Measurements from ENCODE around the gene HSPA12B. TPM values are rescaled to one million over a fixed set of nuclear protein-coding genes. Genes with fewer than 3 reads are reported as not detected.

Gene HSPA12B
- total and polyA plus RNA-seq, 8 donors = 0.55 to 6.0 (median 1.7) TPM

DNA sequence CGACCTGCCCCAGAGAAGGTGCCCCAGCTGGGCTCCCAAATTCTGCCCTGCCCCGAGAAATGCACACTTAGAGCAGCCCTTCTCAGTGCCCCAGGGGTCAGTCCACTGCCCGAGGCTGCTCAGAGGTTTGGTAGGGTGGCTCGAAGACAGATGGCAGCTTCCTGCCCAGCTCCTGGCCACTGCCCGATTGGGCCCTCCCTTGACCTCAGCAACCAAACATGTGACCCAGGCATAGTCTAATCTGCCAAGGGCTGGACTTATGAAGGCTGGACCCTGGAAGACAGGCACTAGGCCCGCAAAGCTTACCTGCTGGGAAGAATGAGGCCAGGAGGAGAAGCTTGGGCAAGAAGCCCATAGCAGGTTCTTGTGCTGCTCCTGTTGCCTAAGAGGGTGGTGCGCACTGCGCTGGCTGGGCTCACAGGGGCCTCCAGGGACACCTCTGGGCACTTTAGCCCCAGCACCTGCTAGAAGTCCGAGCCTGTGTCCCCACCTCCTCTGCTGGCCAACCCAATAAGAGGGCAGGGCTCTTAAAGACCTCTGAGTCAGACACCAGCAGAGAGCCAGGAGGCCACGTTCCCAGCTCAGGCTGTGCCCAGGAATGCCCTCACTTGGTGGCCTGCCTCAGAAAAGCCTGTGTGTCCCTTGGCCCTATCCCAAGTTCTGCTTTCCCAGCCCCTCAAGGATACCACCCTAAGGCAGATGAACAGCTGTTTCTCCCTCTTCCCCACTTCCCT is 25.5 kb upstream of the HSPA12B start:
- TF ChIP-seq CTCF (IDR thresholded peaks at IDR 0.05) = no peak
- Histone ChIP-seq H3K27ac (no peak overlapping the region), H3K9me3 (no peaks in the 10 kb centered on the region), H3K4me3 (no peak overlapping the region), H3K36me3 (no peaks in the 10 kb centered on the region), H3K4me1 (no peaks in the 10 kb centered on the region), H3K27me3 (no peaks in the 10 kb centered on the region)
- DNase-seq = no peak
- FAIRE-seq = no peak
- peak in 1 of 4 donors; percentile 53 for ATAC-seq
- WGBS, 2 donors = 76 to 82% methylated on average over 10 of the region's 10 CpGs
- intact Hi-C loops (cut with DNase I) = no loop called here

DNA sequence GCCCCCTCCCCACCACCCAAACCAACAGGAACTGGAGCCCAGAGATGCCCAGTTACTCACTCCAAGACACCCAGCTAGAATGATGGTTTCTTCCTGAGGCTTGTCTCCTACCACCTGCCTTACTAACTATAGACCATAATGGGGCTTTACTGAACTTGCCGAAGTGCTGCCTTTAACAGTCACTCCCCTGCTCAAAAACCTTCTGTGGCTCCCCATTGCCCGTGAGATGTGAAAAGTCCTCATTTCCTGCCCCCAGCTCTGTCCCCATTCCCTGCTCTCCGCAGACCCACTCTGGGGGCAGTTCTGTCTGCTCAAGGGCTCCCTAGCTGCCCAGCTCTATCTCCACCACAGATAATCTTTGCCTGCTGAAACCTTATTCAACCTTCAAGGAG is 25.0 kb upstream of the HSPA12B start:
- WGBS, 2 donors = 89 to 100% methylated on average over 3 of the region's 3 CpGs
- no peak for DNase-seq
- Histone ChIP-seq H3K4me1 (no peaks in the 10 kb centered on the region), H3K4me3 (no peak overlapping the region), H3K9me3 (no peaks in the 10 kb centered on the region), H3K27me3 (no peaks in the 10 kb centered on the region), H3K36me3 (no peaks in the 10 kb centered on the region), H3K27ac (no peak overlapping the region)
- intact Hi-C loops (cut with DNase I) = no loop called here
- no peak for ATAC-seq
- no peak for TF ChIP-seq CTCF (IDR thresholded peaks at IDR 0.05)
- FAIRE-seq = no peak

DNA sequence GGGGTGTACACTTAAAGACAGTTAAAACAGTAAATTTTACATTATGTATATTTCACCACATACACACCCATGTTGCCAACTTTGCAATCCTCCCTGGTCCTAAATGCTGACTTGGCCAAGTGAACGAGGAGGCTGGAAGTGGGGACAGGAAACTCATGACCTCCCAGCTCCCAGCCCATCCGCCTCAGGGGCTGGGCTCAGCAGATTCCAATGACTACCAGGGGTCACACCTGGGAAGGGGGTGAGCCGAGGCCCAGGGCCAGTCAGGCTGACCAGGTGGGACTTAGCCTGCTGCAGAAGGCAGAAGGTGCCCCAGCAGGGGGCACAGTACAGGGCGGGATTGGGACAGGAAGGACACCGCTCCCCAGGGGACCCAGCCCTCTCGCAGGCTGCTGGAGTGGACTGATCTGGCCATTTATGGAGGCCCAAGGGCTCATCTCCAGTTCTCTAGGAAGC is 22.4 kb upstream of the HSPA12B start:
- FAIRE-seq = no peak
- Histone ChIP-seq H3K27ac (no peak overlapping the region), H3K36me3 (no peaks in the 10 kb centered on the region), H3K4me1 (no peaks in the 10 kb centered on the region), H3K27me3 (no peaks in the 10 kb centered on the region), H3K4me3 (no peak overlapping the region), H3K9me3 (no peaks in the 10 kb centered on the region)
- no peak for ATAC-seq
- 69 to 75% methylated on average over 6 of the region's 6 CpGs for WGBS, 2 donors
- DNase-seq = peak in 2 of 6 donors; percentile 48 to 56
- no peak for TF ChIP-seq CTCF (IDR thresholded peaks at IDR 0.05)
- intact Hi-C loops (cut with DNase I) = no loop called here

GRCh38 chr20:3710703-3711483 is 21.6 kb upstream of the HSPA12B start:
- TF ChIP-seq CTCF (IDR thresholded peaks at IDR 0.05) = peak; percentile 76 to 95 (median 94)
- DNase-seq (peak in 5 of 6 donors; percentile 22 to 92 (median 73)), ATAC-seq (peak; percentile 50 to 78 (median 72)), FAIRE-seq (no peak)
- WGBS, 2 donors = 32 to 33% methylated on average over 18 of the region's 18 CpGs
- no peaks in the 10 kb centered on the region for H3K36me3 ChIP-seq
- H3K27ac ChIP-seq = no peak overlapping the region
- no peaks in the 10 kb centered on the region for H3K27me3 ChIP-seq
- H3K4me3 ChIP-seq = no peak overlapping the region
- intact Hi-C loops (cut with DNase I) = no loop called here
- H3K9me3 ChIP-seq = no peaks in the 10 kb centered on the region
- H3K4me1 ChIP-seq = no peaks in the 10 kb centered on the region

Data from pancreas (tissue), 10 donors.